Superior temporal gyrus (tissue), 1 donor: ENCODE results near the gene OLFM1.
"Not testable (repeated sequence)": the region's sequence is repeated elsewhere in the genome, so short reads cannot be mapped to it uniquely, and the experiment has no call there.

Experiments used
- DNase-seq: peaks from one replicate; pipeline ENCODE4 v3.0.0-alpha.2; 2016; ENCODE audit errors: extremely low spot score

The OLFM1 gene

DNA sequence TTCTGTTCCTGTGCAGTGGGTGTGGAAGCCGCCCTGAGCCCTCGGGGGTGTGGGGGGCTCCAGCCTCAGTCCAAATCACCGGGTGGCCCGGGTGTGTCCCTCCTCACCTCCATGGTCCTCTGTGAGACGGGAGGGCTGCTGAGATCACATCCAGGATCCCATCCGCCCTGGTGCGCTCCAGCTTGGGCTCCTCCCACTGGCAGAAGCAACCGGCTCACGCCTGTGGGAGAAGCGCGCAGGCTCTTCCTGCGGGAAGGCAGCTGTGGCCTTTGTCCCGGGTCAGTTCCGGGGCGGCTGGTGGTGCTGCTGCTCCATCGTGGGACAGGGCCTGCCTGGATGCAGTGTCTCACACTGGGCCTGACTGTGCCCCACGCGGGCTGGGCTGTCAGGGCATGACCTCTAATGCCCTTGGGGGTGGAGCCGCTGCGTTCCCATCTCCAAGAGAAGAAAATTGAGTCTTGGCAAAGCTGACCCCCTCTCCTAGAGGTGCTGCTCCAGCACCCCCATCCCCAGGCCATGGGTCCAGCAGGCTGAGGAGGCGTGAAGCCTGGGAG is 18.5 kb downstream of the OLFM1 start:
- no peak for DNase-seq

DNA sequence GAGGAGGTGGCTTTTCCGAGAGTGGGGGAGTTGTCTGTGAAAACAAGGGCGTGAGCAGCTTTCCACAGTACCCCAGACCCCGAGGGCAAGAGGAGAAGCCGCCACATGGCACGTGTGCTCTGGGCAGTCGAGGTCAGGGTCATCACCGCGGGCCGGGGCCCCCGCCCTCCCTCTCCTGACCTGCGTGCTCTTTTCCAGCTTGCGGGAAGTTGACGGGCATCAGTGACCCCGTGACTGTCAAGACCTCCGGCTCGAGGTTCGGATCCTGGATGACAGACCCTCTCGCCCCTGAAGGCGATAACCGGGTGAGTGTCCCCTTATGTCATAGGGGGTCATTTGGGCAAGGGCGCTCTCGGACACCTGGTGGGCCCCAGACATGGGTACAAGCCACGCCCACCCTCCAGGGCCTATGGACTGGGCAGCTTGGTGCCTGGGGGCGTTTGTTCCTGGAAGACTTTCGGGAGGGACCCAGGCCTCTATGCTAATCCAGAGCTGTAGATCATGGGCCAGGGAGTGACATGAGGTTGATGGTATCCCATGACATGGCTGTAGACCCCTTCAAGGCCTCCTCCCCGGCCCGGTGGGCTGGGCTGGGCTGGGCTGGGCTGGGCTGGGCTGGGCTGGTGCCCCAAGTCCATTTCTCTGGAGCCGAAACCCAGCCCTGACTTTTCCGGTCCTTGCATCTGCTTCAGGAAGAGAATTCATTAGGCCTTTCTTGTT is 19.2 kb downstream of the OLFM1 start:
- no peak for DNase-seq

DNA sequence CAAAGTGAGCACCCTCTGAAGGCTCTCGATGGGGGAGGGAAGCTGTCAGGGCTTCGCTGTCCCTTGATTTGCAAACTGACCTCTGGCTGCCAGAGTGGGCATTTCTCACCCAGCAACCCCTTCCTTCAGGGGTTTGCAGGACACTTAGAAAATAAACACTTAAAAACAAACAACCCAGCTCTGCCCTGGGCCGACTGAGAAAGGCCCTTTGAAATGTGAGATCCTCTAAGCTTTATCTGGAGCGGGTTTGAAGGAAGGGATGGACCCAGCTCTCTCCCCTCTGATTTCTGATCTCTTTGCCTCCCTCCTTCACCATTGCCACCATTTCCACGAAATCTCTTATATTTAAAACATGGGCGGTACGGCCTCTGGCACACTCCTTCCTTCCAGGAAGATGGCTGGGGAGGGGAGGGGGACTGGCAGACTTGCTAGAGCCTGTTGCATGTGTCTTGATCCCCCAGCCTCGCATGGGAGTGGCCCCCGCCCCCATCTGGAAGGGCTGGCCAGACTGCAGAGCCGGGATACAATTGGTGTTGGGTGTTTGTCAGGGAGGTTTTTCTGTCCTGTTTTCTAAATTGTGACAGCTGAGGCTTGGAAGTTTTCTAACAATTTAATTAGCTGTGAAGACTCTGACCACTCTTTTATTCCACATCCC is 20.2 kb downstream of the OLFM1 start:
- DNase-seq: no peak

DNA sequence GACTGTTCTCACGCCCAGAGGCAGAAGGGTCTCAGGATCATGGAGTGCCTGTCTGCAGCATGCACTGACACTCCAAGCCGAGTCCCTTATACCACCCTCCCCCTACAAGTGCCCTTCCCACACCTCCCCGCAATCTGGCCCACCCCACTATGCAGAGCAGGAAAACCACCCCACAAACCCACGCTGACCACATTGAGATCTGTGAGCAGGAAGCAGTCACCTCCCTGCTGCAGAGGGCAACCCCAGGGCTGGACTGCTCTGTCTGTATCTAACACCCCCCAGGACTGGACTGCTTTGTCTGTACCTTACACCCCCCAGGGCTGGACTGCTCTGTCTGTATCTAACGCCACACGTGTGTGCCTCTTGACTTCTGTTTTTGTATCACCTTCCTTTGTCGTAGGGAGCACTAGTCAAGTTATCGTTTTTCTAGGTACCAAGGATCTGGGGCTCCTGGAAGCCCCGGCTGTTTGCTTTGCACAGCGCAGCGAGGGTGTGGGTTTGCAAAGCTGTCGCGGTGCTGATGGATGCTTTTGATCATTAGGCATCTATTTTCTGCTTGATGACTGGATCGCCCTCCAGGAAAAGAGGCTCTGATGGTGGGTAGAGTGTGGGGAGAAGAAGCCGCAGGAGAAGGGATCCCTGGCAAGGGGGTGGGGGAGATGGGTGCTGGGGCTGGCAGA is 21.5 kb downstream of the OLFM1 start:
- no peak for DNase-seq

DNA sequence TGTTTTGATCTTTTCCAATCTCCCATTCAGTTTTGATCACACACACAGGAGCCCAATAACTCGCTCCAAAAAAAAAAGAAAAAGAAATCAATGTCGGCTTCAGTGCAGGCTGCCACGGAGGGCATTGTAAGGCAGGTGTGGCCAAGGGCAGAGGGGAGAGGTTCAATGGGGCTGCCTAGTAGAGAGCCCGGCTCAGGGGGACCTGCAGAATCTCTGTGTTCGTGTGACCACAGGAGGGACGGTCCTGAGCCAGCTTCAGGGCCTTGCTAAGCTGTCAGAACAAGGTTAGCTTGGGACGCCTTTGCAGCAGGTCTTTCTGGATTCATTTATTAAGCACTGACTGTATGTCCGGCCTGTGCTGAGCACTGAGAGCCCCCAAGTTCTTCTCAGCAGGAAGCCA is 22.2 kb downstream of the OLFM1 start:
- DNase-seq: no peak

DNA sequence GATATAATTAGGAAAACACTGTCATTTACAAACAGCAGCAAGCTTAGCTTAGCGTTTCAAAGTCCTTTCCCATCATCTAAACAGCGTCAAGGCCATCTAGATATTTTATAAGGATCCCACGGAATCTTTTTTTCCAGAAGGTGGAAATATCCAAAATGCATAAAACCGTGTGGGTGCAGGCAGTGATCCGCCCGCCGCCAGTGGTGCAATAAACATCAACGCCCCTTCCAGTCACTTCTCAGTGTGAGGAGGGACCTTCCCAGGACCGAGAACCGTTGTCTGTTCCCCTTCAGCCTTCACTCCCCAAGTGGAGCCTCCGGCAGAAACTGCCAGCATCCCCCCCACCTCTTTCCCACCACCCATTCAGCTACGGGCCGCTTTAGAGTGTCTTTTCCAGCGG is 22.9 kb downstream of the OLFM1 start:
- DNase-seq: no peak

DNA sequence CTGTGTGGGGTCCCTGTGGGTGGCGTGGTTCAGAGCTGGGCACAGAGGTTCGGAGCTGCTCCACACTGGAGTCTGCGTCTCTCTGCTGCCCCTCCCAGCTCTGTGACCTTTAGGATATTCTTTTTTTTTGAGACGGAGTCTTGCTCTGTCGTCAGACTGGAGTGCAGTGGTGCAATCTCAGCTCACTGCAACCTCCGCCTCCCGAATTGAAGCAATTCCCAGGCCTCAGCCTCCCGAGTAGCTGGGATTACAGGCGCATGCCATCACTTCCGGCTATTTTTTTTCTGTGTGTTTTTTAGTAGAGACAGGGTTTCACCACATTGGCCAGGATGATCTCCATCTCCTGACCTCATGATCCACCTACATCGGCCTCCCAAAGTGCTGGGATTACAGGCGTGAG is 24.1 kb downstream of the OLFM1 start:
- not testable (repeated sequence) for DNase-seq

DNA sequence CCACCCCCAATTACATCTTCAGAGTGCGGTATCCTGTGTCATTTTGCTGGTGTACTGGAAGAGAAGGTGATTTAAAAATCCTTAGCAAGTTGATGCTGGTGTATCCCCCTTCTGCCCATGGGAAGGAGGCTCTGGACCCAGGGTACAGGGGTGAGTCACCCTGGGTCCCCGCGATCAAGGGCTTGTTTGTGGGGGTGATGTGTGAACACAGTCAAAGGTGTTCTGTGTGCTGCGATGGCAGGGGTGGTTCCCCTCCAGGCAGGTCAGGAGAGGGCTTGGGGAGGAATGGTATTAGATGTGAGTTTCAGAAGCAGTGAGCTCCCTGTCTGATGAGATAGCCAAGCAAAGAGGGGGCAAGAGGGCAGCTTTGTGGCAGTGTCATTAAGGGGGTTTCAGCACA is 28.9 kb downstream of the OLFM1 start:
- no peak for DNase-seq

DNA sequence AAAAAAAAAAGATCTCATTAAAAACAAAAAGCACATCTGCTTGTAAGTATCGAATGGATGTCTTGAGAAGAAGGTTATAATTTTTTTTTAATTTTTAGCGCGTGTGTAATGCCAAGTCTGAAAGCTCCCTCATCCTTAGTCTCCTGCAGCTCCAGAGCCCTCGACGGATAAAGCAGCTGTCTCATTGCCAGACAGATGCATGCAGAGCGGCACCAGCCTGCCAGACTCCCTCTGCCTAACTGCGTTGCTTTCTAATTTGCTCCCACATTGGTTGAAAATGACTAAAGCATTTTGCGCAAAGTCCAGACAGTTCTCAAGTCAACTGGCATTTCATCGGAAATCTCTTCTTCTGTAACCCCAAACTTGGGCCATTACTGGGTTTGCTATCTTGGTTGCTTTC is 29.4 kb downstream of the OLFM1 start:
- no peak for DNase-seq

DNA sequence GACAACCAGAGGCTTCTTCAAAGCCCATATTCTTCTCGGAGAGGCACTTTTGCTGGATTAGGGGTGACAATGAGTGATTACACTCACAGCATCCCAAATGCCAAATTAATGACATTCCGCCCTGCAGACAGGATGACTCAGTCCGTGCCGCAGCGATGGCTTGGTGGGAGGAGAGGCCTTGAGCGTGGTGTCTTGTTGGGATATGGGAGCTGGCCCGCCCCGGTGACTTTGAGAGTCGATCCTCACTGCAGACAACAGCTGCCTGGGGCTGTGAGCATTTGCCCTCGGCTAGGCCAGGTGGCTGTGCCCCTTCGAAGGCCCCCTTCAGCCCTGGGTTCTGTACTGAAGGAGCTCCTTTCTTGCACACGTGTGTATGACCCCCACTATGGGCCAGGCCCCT is 29.8 kb downstream of the OLFM1 start:
- no peak for DNase-seq

DNA sequence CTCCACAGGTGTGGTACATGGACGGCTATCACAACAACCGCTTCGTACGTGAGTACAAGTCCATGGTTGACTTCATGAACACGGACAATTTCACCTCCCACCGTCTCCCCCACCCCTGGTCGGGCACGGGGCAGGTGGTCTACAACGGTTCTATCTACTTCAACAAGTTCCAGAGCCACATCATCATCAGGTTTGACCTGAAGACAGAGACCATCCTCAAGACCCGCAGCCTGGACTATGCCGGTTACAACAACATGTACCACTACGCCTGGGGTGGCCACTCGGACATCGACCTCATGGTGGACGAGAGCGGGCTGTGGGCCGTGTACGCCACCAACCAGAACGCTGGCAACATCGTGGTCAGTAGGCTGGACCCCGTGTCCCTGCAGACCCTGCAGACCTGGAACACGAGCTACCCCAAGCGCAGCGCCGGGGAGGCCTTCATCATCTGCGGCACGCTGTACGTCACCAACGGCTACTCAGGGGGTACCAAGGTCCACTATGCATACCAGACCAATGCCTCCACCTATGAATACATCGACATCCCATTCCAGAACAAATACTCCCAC is 32.1 kb downstream of the OLFM1 start:
- DNase-seq: no peak

DNA sequence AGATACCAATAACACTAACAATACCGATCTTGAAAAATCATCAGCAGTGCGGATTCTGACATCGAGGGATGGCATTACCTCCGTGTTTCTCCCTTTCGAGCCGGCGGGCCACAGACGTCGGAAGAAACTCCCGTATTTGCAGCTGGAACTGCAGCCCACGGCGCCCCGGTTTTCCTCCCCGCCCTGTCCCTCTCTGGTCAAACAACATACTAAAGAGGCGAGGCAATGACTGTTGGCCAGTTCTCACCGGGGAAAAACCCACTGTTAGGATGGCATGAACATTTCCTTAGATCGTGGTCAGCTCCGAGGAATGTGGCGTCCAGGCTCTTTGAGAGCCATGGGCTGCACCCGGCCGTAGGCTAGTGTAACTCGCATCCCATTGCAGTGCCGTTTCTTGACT is 32.8 kb downstream of the OLFM1 start:
- DNase-seq: no peak

DNA sequence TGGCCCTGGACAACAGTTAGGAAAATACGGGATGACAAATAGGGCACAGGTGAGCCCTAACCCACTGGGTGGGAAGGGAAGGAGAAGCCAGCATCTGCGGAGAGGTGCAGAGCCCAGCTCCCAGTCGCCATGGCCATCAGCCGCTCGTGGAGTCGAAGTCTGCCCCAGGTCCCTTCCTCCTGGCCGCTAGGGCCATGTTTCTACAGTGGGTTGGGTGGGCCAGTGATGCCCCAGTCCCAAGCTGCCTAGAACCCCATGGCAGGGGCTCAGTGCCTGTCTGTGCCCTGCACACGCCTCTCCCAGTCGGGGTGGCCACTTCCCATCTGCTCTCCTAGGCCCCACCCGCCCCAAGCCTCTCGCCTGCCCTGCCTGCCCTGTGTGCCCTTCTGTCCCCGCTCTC is 34.8 kb downstream of the OLFM1 start:
- no peak for DNase-seq

DNA sequence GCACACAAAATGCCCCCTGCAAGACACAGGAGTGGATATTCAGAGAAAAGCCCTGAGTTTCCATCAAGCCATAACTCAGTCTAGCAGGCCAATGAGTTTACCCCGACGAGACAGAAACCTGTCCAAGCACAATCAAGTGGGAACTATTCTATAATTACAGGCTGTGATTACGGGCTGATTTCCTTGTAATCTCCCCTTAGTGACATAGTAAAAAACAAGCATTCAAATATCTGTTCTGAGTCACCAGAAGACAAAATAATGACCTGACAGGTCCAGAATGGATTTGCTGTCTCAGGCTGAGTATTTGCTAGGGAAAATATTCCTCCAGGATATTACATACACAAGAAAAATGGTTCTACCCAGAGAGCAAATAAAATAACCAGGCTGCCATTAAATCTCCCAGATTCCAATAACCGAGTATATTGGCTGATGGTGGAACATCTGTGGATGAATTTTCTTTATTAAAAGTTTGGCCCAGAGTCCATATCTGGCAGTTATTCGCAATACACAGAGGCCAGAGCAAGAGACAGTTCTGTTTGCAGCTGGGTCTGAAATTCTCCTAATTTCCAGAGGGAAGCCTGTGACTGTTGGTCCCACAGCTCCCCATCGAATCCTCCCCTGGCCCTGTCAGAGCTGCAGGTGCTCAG is 35.8 kb downstream of the OLFM1 start:
- DNase-seq: no peak

DNA sequence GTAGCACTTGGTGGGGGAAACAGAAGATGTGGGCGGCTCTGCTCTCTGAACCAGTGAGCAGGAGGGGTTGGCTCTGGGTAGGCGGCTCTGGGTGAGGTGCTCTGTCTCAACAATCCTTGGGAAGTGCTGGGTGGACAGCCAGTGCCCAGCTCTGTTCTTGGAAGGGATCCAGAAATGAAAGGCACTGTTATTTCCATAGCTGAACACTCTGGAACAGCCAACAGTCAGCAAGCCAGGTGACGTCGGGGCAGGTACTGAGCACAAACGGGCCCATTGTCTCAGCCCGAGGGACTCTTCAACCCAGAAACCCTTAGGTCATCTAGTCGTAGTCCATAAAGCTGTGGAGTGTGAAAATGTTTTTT is 36.3 kb downstream of the OLFM1 start:
- DNase-seq: no peak

DNA sequence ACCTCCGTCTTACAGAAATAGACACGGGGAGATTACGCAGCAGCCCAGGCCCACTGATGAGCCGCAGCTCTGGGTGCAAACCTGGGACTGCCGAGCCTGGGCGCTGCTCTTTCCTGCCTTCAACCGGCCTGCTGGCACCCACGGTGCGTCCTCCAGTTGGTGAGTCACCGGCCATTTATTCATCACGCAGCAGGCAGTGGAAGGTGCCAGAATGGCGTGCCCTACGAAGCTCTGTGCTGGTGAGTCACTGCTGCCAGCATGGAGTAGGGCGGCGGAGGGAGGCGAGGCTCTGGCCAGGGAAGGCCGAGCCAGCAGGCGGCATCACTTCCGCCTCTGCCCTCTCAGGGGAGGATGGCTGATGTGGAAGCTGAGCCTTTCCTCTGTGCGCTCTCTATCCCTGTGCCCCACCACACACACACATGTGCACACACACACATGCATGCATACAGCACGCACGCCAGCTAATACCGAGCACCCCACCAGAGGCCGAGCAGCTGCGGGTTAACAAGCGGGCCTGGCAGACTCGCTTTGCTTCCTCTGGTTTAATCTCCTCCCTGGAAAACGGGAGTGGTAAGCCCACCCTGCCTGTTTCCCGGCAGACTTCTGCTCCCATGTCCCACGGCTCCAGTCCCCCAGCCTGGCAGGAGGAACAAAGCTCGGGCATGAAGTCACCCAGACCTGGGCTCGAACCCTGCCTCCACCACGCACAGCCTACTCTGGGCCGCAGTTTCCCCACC is 39.2 kb downstream of the OLFM1 start:
- no peak for DNase-seq

DNA sequence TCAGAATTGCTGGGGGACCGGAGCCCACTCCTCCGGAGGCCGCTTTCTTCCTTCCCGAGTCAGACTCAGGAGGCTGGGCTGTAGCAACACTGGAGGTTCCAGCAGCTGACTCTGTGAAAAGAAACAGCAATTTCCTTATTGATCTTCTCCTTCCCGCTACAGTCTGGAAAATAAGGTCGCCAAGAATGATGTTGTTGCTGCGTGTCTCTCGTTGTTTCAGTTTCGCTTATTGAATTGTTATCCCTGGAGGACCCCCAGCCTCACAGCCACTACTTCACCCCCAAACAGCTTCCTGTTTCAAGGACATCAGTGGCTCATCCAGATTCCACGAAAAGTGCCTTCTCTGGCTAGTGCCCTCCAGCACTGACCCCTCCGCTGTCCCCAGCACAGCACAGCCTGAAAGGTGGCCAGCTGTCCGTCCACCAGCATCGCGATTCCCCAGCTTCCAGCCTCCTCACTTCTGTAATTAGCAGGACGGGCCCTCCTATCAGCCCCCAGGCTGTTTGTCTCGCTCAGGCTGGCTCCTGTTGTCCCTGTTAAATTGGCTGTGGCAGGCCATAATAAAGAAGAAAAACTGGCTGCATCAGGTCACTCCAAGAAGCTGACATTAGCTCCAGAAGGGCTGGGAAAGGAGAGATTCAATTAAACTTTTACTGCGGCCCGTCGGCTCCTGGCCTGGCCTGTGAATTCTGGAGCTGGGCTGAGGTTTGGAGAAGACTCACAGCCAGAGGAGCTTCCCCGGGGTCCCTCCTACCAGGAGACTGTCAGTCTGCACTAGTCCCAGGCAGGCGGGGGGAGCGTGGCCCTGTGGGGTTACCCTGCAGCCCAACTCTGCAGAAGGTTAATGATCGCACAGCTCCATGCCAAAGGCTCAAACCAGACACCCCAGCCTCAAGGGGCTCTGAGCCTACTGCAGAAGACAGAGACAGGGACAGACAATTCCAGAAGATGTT is 40.5 kb downstream of the OLFM1 start:
- DNase-seq: no peak

DNA sequence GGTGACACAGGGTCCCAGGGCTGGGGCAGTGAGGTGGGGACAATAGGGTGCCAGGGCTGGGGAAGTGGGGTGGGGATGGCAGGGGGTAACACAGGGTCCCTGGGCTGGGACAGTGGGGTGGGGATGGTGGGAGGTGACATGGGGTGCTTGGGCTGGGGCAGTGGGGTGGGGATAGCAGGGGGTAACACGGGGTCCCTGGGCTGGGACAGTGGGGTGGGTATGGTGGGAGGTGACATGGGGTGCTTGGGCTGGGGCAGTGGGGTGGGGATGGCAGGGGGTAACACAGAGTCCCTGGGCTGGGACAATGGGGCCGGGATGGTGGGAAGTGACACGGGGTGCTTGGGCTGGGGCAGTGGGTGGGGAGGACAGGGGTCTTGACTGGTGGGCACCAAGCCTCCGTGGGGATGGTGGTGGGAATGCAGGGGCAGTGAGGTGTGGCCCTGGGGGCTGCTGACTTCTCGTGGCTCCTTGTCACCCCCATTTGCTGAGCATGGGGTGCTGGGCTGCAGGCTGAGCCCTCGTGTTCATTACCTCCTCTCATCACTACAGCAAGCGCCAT is 41.7 kb downstream of the OLFM1 start:
- DNase-seq: no peak

DNA sequence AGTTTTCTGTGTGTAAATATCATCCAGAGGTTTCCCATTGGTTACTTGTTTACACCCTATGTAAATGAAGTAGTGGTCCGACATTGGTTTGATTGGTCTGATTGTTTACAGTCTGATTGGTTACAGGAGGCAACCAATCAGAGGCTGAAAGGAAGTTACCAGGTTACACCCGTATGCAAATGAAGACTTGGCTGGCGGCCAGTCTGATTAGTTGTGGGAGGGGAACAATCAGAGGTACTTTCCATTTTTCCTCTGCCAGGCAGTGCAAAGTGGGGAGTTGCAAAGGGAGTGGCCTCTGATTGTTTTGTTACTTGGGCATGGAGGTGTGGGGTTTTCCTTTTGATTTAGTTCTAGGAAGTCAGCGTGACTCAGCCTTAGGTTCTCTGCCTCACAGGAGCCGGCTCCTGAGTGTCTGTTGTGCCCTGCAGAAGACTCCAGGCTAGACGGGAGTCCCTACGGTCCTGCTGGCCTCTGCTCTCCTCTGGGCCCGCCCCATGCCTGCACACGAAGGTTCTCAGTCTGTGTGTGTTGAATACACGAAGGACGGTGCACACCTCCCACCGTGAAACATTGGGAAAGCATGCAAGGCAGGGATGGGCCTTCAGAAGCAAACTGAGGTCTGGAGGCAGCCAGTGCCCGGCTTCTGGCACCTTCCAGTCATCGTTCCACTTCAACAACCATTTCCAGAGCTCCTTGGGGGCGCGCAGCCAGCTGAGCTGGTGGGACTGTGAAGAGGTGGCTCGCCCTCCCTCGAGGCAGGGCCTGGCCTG is 42.9 kb downstream of the OLFM1 start:
- no peak for DNase-seq
